ENCODE data around the gene FAM120B.

Gene FAM120B

GRCh38 chr6:170286246-170286933 lies 20.2 kb upstream of the FAM120B start:
- H3K36me3 ChIP-seq (ENCODE audit: insufficient read depth, low read length): no peaks in the 10 kb centered on the region
- no peak overlapping the region for H3K4me3 ChIP-seq (ENCODE audit: low read depth, low read length, poor library complexity, severe bottlenecking)
- no peak overlapping the region for H3K9ac ChIP-seq (ENCODE audit: low read length)
- H3K9me3 ChIP-seq (ENCODE audit: low read length): no peaks in the 10 kb centered on the region
- no peak for TF ChIP-seq EZH2 (IDR thresholded peaks at IDR 0.05; ENCODE audit: borderline replicate concordance, low read length)
- TF ChIP-seq, protein P1, sequence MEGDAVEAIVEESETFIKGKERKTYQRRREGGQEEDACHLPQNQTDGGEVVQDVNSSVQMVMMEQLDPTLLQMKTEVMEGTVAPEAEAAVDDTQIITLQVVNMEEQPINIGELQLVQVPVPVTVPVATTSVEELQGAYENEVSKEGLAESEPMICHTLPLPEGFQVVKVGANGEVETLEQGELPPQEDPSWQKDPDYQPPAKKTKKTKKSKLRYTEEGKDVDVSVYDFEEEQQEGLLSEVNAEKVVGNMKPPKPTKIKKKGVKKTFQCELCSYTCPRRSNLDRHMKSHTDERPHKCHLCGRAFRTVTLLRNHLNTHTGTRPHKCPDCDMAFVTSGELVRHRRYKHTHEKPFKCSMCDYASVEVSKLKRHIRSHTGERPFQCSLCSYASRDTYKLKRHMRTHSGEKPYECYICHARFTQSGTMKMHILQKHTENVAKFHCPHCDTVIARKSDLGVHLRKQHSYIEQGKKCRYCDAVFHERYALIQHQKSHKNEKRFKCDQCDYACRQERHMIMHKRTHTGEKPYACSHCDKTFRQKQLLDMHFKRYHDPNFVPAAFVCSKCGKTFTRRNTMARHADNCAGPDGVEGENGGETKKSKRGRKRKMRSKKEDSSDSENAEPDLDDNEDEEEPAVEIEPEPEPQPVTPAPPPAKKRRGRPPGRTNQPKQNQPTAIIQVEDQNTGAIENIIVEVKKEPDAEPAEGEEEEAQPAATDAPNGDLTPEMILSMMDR (IDR thresholded peaks at IDR 0.05; ENCODE audit: low read length): no peak
- no peak overlapping the region for H2AFZ ChIP-seq (ENCODE audit: low read length)
- H3K27me3 ChIP-seq (ENCODE audit: insufficient read depth, low read length): peaks cover 4% of the 10 kb centered on the region; the same call in 1 of the 2 replicates
- H3F3A ChIP-seq (ENCODE audit: insufficient read depth, low read length): no peaks in the 10 kb centered on the region
- no peaks in the 10 kb centered on the region for H3K9me2 ChIP-seq (ENCODE audit: low read depth, low read length)
- no peak overlapping the region for H3K4me2 ChIP-seq (ENCODE audit: low read length)
- H3K79me2 ChIP-seq (ENCODE audit: insufficient read depth, low read length): no peaks in the 10 kb centered on the region
- H4K20me1 ChIP-seq (ENCODE audit: insufficient read depth, low read length): no peaks in the 10 kb centered on the region
- no peak overlapping the region for H3K27ac ChIP-seq (ENCODE audit: low read depth, low read length, poor library complexity, severe bottlenecking)
- peaks cover 19% of the 10 kb centered on the region for H3K4me1 ChIP-seq (ENCODE audit: insufficient read depth, low read length, severe bottlenecking)

GRCh38 chr6:170286934-170287265 lies 19.7 kb upstream of the FAM120B start:
- TF ChIP-seq EZH2 (IDR thresholded peaks at IDR 0.05; ENCODE audit: borderline replicate concordance, low read length): no peak
- TF ChIP-seq, protein P1 (IDR thresholded peaks at IDR 0.05; ENCODE audit: low read length): no peak
- no peaks in the 10 kb centered on the region for H3K36me3 ChIP-seq (ENCODE audit: insufficient read depth, low read length)
- no peaks in the 10 kb centered on the region for H3F3A ChIP-seq (ENCODE audit: insufficient read depth, low read length)
- H2AFZ ChIP-seq (ENCODE audit: low read length): no peak overlapping the region
- no peak overlapping the region for H3K4me3 ChIP-seq (ENCODE audit: low read depth, low read length, poor library complexity, severe bottlenecking)
- no peaks in the 10 kb centered on the region for H3K79me2 ChIP-seq (ENCODE audit: insufficient read depth, low read length)
- no peaks in the 10 kb centered on the region for H3K9me2 ChIP-seq (ENCODE audit: low read depth, low read length)
- H3K4me2 ChIP-seq (ENCODE audit: low read length): no peak overlapping the region
- peaks cover 4% of the 10 kb centered on the region; the same call in 1 of the 2 replicates for H3K27me3 ChIP-seq (ENCODE audit: insufficient read depth, low read length)
- no peak overlapping the region for H3K27ac ChIP-seq (ENCODE audit: low read depth, low read length, poor library complexity, severe bottlenecking)
- H3K9ac ChIP-seq (ENCODE audit: low read length): no peak overlapping the region
- H3K9me3 ChIP-seq (ENCODE audit: low read length): no peaks in the 10 kb centered on the region
- no peaks in the 10 kb centered on the region for H4K20me1 ChIP-seq (ENCODE audit: insufficient read depth, low read length)
- peaks cover 23% of the 10 kb centered on the region for H3K4me1 ChIP-seq (ENCODE audit: insufficient read depth, low read length, severe bottlenecking)

DNA sequence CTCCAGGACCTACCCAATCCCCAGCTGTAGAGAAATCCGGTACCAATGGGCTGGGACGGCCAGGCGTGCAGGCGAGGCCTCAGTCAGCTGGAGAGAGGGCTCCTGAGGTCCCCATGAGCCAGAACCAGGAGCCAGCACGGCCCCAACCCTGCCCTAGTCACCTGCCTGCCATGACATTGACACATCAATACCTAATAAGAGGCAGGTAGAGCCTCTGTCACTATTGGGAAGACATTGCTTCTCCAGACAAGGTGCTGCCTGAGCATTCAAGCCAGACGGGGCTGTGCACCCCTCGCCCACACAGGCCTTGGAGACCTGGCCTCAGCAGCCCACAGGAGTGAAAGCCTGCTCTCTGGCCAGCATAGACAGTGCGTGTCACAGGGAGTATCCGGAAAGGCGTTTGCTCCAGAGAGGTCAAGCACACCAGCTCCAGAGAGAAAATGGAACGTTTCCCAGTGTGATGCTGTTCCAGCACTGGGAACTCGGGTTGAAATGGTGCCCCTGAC lies 19.1 kb upstream of the FAM120B start:
- H3K27ac ChIP-seq (ENCODE audit: low read depth, low read length, poor library complexity, severe bottlenecking): no peak overlapping the region
- no peaks in the 10 kb centered on the region for H3F3A ChIP-seq (ENCODE audit: insufficient read depth, low read length)
- H3K79me2 ChIP-seq (ENCODE audit: insufficient read depth, low read length): no peaks in the 10 kb centered on the region
- H3K4me3 ChIP-seq (ENCODE audit: low read depth, low read length, poor library complexity, severe bottlenecking): no peak overlapping the region
- no peak overlapping the region for H3K9ac ChIP-seq (ENCODE audit: low read length)
- H3K36me3 ChIP-seq (ENCODE audit: insufficient read depth, low read length): no peaks in the 10 kb centered on the region
- no peaks in the 10 kb centered on the region for H3K9me2 ChIP-seq (ENCODE audit: low read depth, low read length)
- TF ChIP-seq EZH2 (IDR thresholded peaks at IDR 0.05; ENCODE audit: borderline replicate concordance, low read length): no peak
- TF ChIP-seq, protein P1 (IDR thresholded peaks at IDR 0.05; ENCODE audit: low read length): no peak
- no peak overlapping the region for H3K4me2 ChIP-seq (ENCODE audit: low read length)
- no peaks in the 10 kb centered on the region for H4K20me1 ChIP-seq (ENCODE audit: insufficient read depth, low read length)
- no peaks in the 10 kb centered on the region for H3K9me3 ChIP-seq (ENCODE audit: low read length)
- peaks cover 4% of the 10 kb centered on the region; the same call in 1 of the 2 replicates for H3K27me3 ChIP-seq (ENCODE audit: insufficient read depth, low read length)
- H2AFZ ChIP-seq (ENCODE audit: low read length): no peak overlapping the region
- peaks cover 25% of the 10 kb centered on the region for H3K4me1 ChIP-seq (ENCODE audit: insufficient read depth, low read length, severe bottlenecking)
